ENCODE results near the gene ANKRD9. TPM values are rescaled to one million over a fixed set of nuclear protein-coding genes. Genes with fewer than 3 reads are reported as not detected.
A peak's percentile ranks its signal among the peaks of the same experiment; 100 is the strongest.

Gene ANKRD9
- total and polyA plus RNA-seq, 2 of the 13 experiments (the other 11 are each of a cell fraction or from before 2014, with no cell fraction given): 10.0 to 15.0 TPM

DNA sequence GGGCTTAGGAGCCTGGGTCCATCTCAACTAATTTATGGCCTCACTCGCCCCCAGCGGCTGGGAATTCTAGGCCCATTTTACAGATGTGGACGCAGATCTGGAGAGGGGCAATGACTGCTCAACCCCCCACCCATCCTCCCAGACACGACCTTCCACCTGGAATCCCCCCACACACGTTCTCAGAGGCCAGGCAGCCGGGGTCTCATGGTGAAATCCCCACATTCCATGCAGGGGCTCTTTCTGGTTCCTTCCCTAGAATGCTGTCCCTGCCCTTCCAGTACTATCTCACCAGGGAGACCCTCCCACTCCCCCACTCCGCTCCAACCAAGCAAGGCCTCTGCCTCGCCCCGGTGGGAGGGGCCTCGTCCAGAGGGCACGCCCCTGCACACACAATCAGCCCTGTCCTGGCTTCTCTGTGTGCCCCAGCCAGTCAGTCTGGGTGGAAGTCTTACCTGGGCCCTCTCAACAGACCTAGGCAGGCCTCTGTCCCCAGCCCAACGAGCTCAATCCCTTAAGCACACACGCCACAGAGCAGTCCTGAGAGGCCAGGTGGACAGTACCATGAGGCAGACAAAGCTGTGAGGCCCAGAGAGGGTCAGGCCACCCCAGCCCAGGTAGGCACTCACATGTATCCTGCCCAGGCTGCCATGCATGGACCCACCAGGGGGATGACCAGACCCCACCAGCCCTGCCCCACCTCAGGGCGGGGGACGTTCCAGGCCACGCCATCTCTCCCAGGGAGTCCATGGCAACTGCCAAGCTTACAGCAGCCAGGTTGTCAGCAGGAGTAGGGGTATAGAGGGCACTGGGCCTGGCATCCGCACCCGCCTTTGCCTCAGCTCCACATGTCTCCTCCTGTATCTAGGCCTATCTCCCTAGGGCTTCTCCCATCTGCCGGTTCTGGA, 1.3 kb upstream of the ANKRD9 start (continued):
- no peak for TF ChIP-seq ZNF576 (CRISPR knock-in tag; IDR thresholded peaks at IDR 0.05)
- 0 out of 2 replicates have a peak, but pooled peaks have one; percentile 48 for TF ChIP-seq ZNF276 (CRISPR knock-in tag; IDR thresholded peaks at IDR 0.05; ENCODE audit: low read depth)
- 0 out of 2 replicates have a peak, but pooled peaks have one; percentile 21 for TF ChIP-seq ZBTB42 (CRISPR knock-in tag; IDR thresholded peaks at IDR 0.05)
- TF ChIP-seq ZNF468 (CRISPR knock-in tag; IDR thresholded peaks at IDR 0.05): no peak
- no peak for TF ChIP-seq ZNF674 (CRISPR knock-in tag; IDR thresholded peaks at IDR 0.05; ENCODE audit: low read depth)
- no peak for TF ChIP-seq CCDC6 (CRISPR knock-in tag; IDR thresholded peaks at IDR 0.05)
- TF ChIP-seq, protein P1, sequence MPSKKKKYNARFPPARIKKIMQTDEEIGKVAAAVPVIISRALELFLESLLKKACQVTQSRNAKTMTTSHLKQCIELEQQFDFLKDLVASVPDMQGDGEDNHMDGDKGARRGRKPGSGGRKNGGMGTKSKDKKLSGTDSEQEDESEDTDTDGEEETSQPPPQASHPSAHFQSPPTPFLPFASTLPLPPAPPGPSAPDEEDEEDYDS (CRISPR knock-in tag; IDR thresholded peaks at IDR 0.05): peak; percentile 77
- peak; percentile 29; the same call in 1 of the 2 replicates for TF ChIP-seq ZFY (CRISPR knock-in tag; IDR thresholded peaks at IDR 0.05)
- TF ChIP-seq ZMYM3 (CRISPR knock-in tag; IDR thresholded peaks at IDR 0.05): peak; percentile 95
- no peak for TF ChIP-seq GABPA (IDR thresholded peaks at IDR 0.05; ENCODE audit: low read depth, low read length)
- no peak for TF ChIP-seq GABPA (CRISPR knock-in tag; IDR thresholded peaks at IDR 0.05; ENCODE audit: low read depth)
- TF ChIP-seq MBD4 (IDR thresholded peaks at IDR 0.05; ENCODE audit: borderline replicate concordance, low read length): no peak
- no peak for TF ChIP-seq CCAR2 (optimal IDR thresholded peaks at IDR 0.05; ENCODE audit: low read depth, low read length)
- no peak for TF ChIP-seq TFDP1 (CRISPR knock-in tag; IDR thresholded peaks at IDR 0.05; ENCODE audit: borderline replicate concordance)
- TF ChIP-seq, protein P2, sequence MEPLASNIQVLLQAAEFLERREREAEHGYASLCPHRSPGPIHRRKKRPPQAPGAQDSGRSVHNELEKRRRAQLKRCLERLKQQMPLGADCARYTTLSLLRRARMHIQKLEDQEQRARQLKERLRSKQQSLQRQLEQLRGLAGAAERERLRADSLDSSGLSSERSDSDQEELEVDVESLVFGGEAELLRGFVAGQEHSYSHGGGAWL (CRISPR knock-in tag; IDR thresholded peaks at IDR 0.05): peak; percentile 44; the same call in 1 of the 2 replicates
- peak; percentile 73; the same call in 1 of the 2 replicates for TF ChIP-seq HNRNPL (IDR thresholded peaks at IDR 0.05; ENCODE audit: low read depth, low read length)
- TF ChIP-seq, protein P3, sequence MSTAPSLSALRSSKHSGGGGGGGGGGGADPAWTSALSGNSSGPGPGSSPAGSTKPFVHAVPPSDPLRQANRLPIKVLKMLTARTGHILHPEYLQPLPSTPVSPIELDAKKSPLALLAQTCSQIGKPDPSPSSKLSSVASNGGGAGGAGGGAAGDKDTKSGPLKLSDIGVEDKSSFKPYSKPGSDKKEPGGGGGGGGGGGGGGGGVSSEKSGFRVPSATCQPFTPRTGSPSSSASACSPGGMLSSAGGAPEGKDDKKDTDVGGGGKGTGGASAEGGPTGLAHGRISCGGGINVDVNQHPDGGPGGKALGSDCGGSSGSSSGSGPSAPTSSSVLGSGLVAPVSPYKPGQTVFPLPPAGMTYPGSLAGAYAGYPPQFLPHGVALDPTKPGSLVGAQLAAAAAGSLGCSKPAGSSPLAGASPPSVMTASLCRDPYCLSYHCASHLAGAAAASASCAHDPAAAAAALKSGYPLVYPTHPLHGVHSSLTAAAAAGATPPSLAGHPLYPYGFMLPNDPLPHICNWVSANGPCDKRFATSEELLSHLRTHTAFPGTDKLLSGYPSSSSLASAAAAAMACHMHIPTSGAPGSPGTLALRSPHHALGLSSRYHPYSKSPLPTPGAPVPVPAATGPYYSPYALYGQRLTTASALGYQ (CRISPR knock-in tag; IDR thresholded peaks at IDR 0.05): 0 out of 2 replicates have a peak, but pooled peaks have one; percentile 22
- no peak for TF ChIP-seq ZSCAN22 (CRISPR knock-in tag; IDR thresholded peaks at IDR 0.05)
- TF ChIP-seq ZNF441 (CRISPR knock-in tag; IDR thresholded peaks at IDR 0.05; ENCODE audit: borderline replicate concordance): peak; percentile 53; the same call in 1 of the 2 replicates
- peak; percentile 51; the same call in 1 of the 2 replicates for TF ChIP-seq ZBTB7A (CRISPR knock-in tag; IDR thresholded peaks at IDR 0.05)
- no peak for TF ChIP-seq ZNF549 (CRISPR knock-in tag; IDR thresholded peaks at IDR 0.05)
- no peak for TF ChIP-seq FOXA3 (CRISPR knock-in tag; IDR thresholded peaks at IDR 0.05)
- no peak for TF ChIP-seq CAMTA2 (CRISPR knock-in tag; IDR thresholded peaks at IDR 0.05; ENCODE audit: borderline replicate concordance)
- 0 out of 2 replicates have a peak, but pooled peaks have one; percentile 20 for TF ChIP-seq SALL1 (CRISPR knock-in tag; IDR thresholded peaks at IDR 0.05)
